SK-N-SH (cell line): ENCODE results near the gene PLVAP. TPM values are rescaled to one million over a fixed set of nuclear protein-coding genes. Genes with fewer than 3 reads are reported as not detected.

Experiments used
- CTCF ChIA-PET: fragments of 300-600, 350-600 bp; formaldehyde crosslinking; extraction: SDS; loops from one replicate; lab custom pipeline; 2021; lab: Yijun Ruan, JAX
- POLR2A ChIA-PET: fragments of 350-600 bp; sonication (Branson Sonifier 250); formaldehyde crosslinking; extraction: SDS; loops from one replicate; lab custom pipeline; 2020; ENCODE audit warnings: antibody characterized with exemption, inconsistent platforms; lab: Yijun Ruan, JAX
- DNase-seq: peaks from one replicate; pipeline ENCODE4 v3.0.0; 2012
- H2AFZ ChIP-seq: fragments of 200-600 bp; sonication (generic); 2 replicates; pipeline ENCODE4 v1.8.1; 2016; ENCODE audit warnings: antibody characterized with exemption, mild to moderate bottlenecking, low read depth
- H3F3A ChIP-seq: fragments of 200-600 bp; sonication (generic); replicated peaks from 2 replicates; pipeline ENCODE3; 2016; ENCODE audit warnings: antibody characterized with exemption, mild to moderate bottlenecking; ENCODE audit not compliant: insufficient read depth
- H3K27ac ChIP-seq, 2 experiments: fragments of 200-500 bp in 1 of 2; fragments of 200-600 bp in 1 of 2; sonication (Bioruptor generic) in 1 of 2; sonication (generic), shearing (Covaris generic) in 1 of 2; 2 replicates each; pipeline versions ENCODE4 v1.5.1 to v1.6.1; 2014 to 2016; ENCODE audit warnings: low read depth in 2 of 2, inconsistent platforms in 1 of 2, low read length in 1 of 2, mild to moderate bottlenecking in 1 of 2, mixed read lengths in 1 of 2
- H3K27me3 ChIP-seq: fragments of 200-600 bp; sonication (generic), shearing (Covaris generic); 2 replicates; pipeline ENCODE4 v1.6.1; 2016; ENCODE audit warnings: mixed run types; ENCODE audit not compliant: insufficient read depth
- H3K36me3 ChIP-seq, 2 experiments: fragments of 200-500 bp in 1 of 2; fragments of 200-600 bp in 1 of 2; sonication (Bioruptor generic) in 1 of 2; sonication (generic) in 1 of 2; replicated peaks in 1 of 2; 2 replicates each; pipeline versions ENCODE3 to v1.5.1; 2014 to 2016; ENCODE audit warnings: low read length in 1 of 2, mild to moderate bottlenecking in 1 of 2; ENCODE audit not compliant: insufficient read depth in 2 of 2, control insufficient read depth in 1 of 2
- H3K4me1 ChIP-seq, 2 experiments: fragments of 200-500 bp in 1 of 2; fragments of 200-600 bp in 1 of 2; sonication (Bioruptor generic) in 1 of 2; sonication (generic), shearing (Covaris generic) in 1 of 2; 2 replicates each; pipeline versions ENCODE4 v1.5.1 to v1.6.1; 2014 to 2016; ENCODE audit warnings: low read depth in 1 of 2, low read length in 1 of 2, mixed run types in 1 of 2; ENCODE audit not compliant: insufficient read depth in 2 of 2, control insufficient read depth in 1 of 2
- H3K4me2 ChIP-seq: fragments of 200-600 bp; sonication (generic), shearing (Covaris generic); 2 replicates; pipeline ENCODE4 v1.6.1; 2017; ENCODE audit warnings: mixed run types
- H3K4me3 ChIP-seq, 2 experiments: fragments of 200-500 bp in 1 of 2; fragments of 200-600 bp in 1 of 2; sonication (Bioruptor generic) in 1 of 2; sonication (generic), shearing (Covaris generic) in 1 of 2; 2 replicates each; pipeline versions ENCODE4 v1.5.1 to v1.8.1; 2014 to 2016; ENCODE audit warnings: low read depth in 2 of 2, inconsistent platforms in 1 of 2, low read length in 1 of 2, mild to moderate bottlenecking in 1 of 2, mixed read lengths in 1 of 2, moderate library complexity in 1 of 2
- H3K79me2 ChIP-seq: fragments of 200-600 bp; sonication (generic); 2 replicates; pipeline ENCODE4 v1.8.1; 2017; ENCODE audit warnings: mild to moderate bottlenecking; ENCODE audit not compliant: insufficient read depth
- H3K9ac ChIP-seq: fragments of 200-600 bp; sonication (generic); 2 replicates; pipeline ENCODE4 v1.6.1; 2017; ENCODE audit warnings: mixed run types
- H3K9me2 ChIP-seq: fragments of 200-600 bp; sonication (generic); 2 replicates; pipeline ENCODE4 v1.6.1; 2017; ENCODE audit warnings: mixed run types
- H3K9me3 ChIP-seq: fragments of 200-600 bp; sonication (generic); 2 replicates; pipeline ENCODE4 v1.6.1; 2017; ENCODE audit warnings: mixed run types, mild to moderate bottlenecking, moderate library complexity
- H4K20me1 ChIP-seq: fragments of 200-600 bp; sonication (generic); 2 replicates; pipeline ENCODE4 v1.6.1; 2017; ENCODE audit warnings: mild to moderate bottlenecking, mixed run types; ENCODE audit not compliant: insufficient read depth
- CHD2 ChIP-seq: fragments of 150-350 bp; IDR thresholded peaks from 2 replicates; pipeline ENCODE4 v1.6.1; 2018; ENCODE audit warnings: low read length; ENCODE audit not compliant: partially characterized antibody
- EZH2phosphoT487 ChIP-seq: fragments of 200-600 bp; sonication (generic); IDR thresholded peaks from 2 replicates; pipeline ENCODE4 v1.6.1; 2017; ENCODE audit warnings: low read depth, mixed run types, mild to moderate bottlenecking, antibody characterized with exemption, moderate library complexity, borderline replicate concordance
- FOSL2 ChIP-seq: IDR thresholded peaks from 2 replicates; pipeline ENCODE4 v1.4.0; 2012; ENCODE audit warnings: low read depth, mild to moderate bottlenecking, moderate library complexity, borderline replicate concordance
- GATA2 ChIP-seq: sonication (generic); formaldehyde crosslinking; IDR thresholded peaks from 2 replicates; pipeline ENCODE4 v1.5.0; 2020; ENCODE audit warnings: mild to moderate bottlenecking, missing genetic modification reagents
- MEF2A ChIP-seq: IDR thresholded peaks from 2 replicates; pipeline ENCODE4 v1.4.0; 2012; ENCODE audit warnings: low read depth, borderline replicate concordance
- MXI1 ChIP-seq: IDR thresholded peaks from 2 replicates; pipeline ENCODE4 v1.6.1; 2012; ENCODE audit warnings: mild to moderate bottlenecking, low read depth, low read length, improper control_type of control experiment
- PBX3 ChIP-seq: IDR thresholded peaks from 2 replicates; pipeline ENCODE4; 2012
- RAD21 ChIP-seq: IDR thresholded peaks from 2 replicates; pipeline ENCODE4 v1.6.1; 2012; ENCODE audit warnings: mild to moderate bottlenecking, low read length
- RCOR1 ChIP-seq: fragments of 150-350 bp; IDR thresholded peaks from 2 replicates; pipeline ENCODE4 v1.6.1; 2017; ENCODE audit warnings: antibody characterized with exemption, low read length
- SIN3A ChIP-seq: IDR thresholded peaks from 2 replicates; pipeline ENCODE4 v1.6.1; 2012; ENCODE audit warnings: low read depth, mild to moderate bottlenecking, low read length, moderate library complexity, borderline replicate concordance
- USF1 ChIP-seq: IDR thresholded peaks from 2 replicates; pipeline ENCODE4 v1.4.0; 2012; ENCODE audit warnings: low read depth, borderline replicate concordance
- ZBTB33 ChIP-seq: IDR thresholded peaks from 2 replicates; pipeline ENCODE4 v1.4.0; 2012; ENCODE audit warnings: low read depth, borderline replicate concordance
- WGBS: methylation state at CpG from one replicate; pipeline ENCODE4 v1.1.6; 2017; ENCODE audit warnings: low lambda C conversion rate; 5-methylcytosine and 5-hydroxymethylcytosine counted together
- polyA plus RNA-seq, 3 experiments: library from polyadenylated mRNA; depleted of rRNA; stranded (reverse); fragments of >200 nt; gene quantifications; 2 replicates each; pipeline ENCODE4 v1.2.3, GENCODE V29; 2012

Gene PLVAP
- polyA plus RNA-seq, 1 of the 3 experiments (the other 2 are of a cell fraction): not detected

GRCh38 chr19:17389288-17389687 is 12.1 kb upstream of the PLVAP start:
- H3K36me3 ChIP-seq: no peaks in the 10 kb centered on the region
- H3K9ac ChIP-seq: no peak overlapping the region
- H2AFZ ChIP-seq: no peak overlapping the region
- H3F3A ChIP-seq: peaks cover 3% of the 10 kb centered on the region
- WGBS: 12% methylated on average over 1 of the region's 1 CpG
- ChIA-PET POLR2A (interaction anchor here (0.6 kb wide), 1 partner anchor 36 kb away, joined by 4 read pairs; no protein-coding TSS in a partner anchor), CTCF (interaction anchor here (0.7 to 5.3 kb wide), 11 partner anchors 11 to 97 kb away, joined by 3 to 69 read pairs (median 6); no protein-coding TSS in a partner anchor)
- H4K20me1 ChIP-seq: no peaks in the 10 kb centered on the region
- TF ChIP-seq ZBTB33 (no peak), PBX3 (no peak), CHD2 (no peak), MEF2A (no peak), MXI1 (no peak), USF1 (no peak), RAD21 (no peak), GATA2 (no peak), FOSL2 (no peak), EZH2phosphoT487 (no peak), SIN3A (no peak), RCOR1 (no peak)
- no peak overlapping the region for H3K27ac ChIP-seq
- H3K27me3 ChIP-seq: no peaks in the 10 kb centered on the region
- no peaks in the 10 kb centered on the region for H3K9me3 ChIP-seq
- no peak overlapping the region for H3K4me2 ChIP-seq
- no peaks in the 10 kb centered on the region for H3K9me2 ChIP-seq
- DNase-seq: no peak
- peaks cover 0 to 7% of the 10 kb centered on the region in 2 experiments; a peak in 1 of 4 replicates for H3K4me1 ChIP-seq
- H3K79me2 ChIP-seq: no peaks in the 10 kb centered on the region
- no peak overlapping the region for H3K4me3 ChIP-seq
